Kidney epithelial cell (primary cell): ENCODE results near the gene TMEM139. TPM values are rescaled to one million over a fixed set of nuclear protein-coding genes. Genes with fewer than 3 reads are reported as not detected.
A peak's percentile ranks its signal among the peaks of the same experiment; 100 is the strongest.
"Not testable (repeated sequence)": the region's sequence is repeated elsewhere in the genome, so short reads cannot be mapped to it uniquely, and the experiment has no call there.

Source experiments
- DNase-seq: peaks from one replicate; pipeline ENCODE4 v3.0.0-alpha.2; 2010; ENCODE audit warnings: low read depth
- H3K27me3 ChIP-seq: 2 replicates; pipeline ENCODE4 v1.6.0; 2011; ENCODE audit warnings: low read length; ENCODE audit not compliant: control insufficient read depth, insufficient read depth
- H3K36me3 ChIP-seq: 2 replicates; pipeline ENCODE4 v1.5.1; 2011; ENCODE audit warnings: low read length; ENCODE audit not compliant: control insufficient read depth, insufficient read depth
- H3K4me3 ChIP-seq: 2 replicates; pipeline ENCODE4 v1.5.1; 2011; ENCODE audit warnings: low read depth, mild to moderate bottlenecking, control low read depth, low read length
- CTCF ChIP-seq: IDR thresholded peaks from 2 replicates; pipeline ENCODE4 v1.5.1; 2011; ENCODE audit warnings: mild to moderate bottlenecking, moderate library complexity, low read length, control low read depth, inconsistent platforms; ENCODE audit not compliant: insufficient read depth, poor library complexity, severe bottlenecking
- total RNA-seq: library from RNA; depleted of rRNA; stranded (reverse); fragments of >200 nt; gene quantifications from 2 replicates; pipeline ENCODE4 v1.2.3, GENCODE V29; 2015

The TMEM139 gene
- total RNA-seq, 1 donor from 2014 or later = 11.9 TPM

GRCh38 chr7:143259765-143260164, 25.0 kb upstream of the TMEM139 start:
- Histone ChIP-seq H3K4me3 (no peak overlapping the region), H3K36me3 (no peaks in the 10 kb centered on the region), H3K27me3 (no peaks in the 10 kb centered on the region)
- no peak for TF ChIP-seq CTCF
- no peak for DNase-seq

GRCh38 chr7:143261901-143262300, 22.9 kb upstream of the TMEM139 start:
- no peak for TF ChIP-seq CTCF
- H3K4me3 ChIP-seq = no peak overlapping the region
- no peak for DNase-seq
- H3K36me3 ChIP-seq = no peaks in the 10 kb centered on the region
- no peaks in the 10 kb centered on the region for H3K27me3 ChIP-seq

GRCh38 chr7:143263266-143264195, 21.2 kb upstream of the TMEM139 start, which contains the start of gene GSTK1:
Gene GSTK1, plus strand, starts transcription at chr7:143263441. Its CDS starts 73 bp downstream, at chr7:143263514.
- no peak for TF ChIP-seq CTCF
- no peaks in the 10 kb centered on the region for H3K36me3 ChIP-seq
- no peak for DNase-seq
- H3K27me3 ChIP-seq = no peaks in the 10 kb centered on the region
- peak within 1 kb of the TSS; percentile 84 for H3K4me3 ChIP-seq

- H3K27me3 ChIP-seq, H3K36me3 ChIP-seq, DNase-seq: not testable (repeated sequence)
- H3K4me3 ChIP-seq = peak overlapping the region; percentile 84
Observed at GRCh38 chr7:143264196-143264568, 20.6 kb upstream of the TMEM139 start.

- Histone ChIP-seq H3K27me3 (no peaks in the 10 kb centered on the region), H3K4me3 (no peak overlapping the region), H3K36me3 (no peaks in the 10 kb centered on the region)
- no peak for TF ChIP-seq CTCF
- no peak for DNase-seq
Observed at GRCh38 chr7:143265017-143265693, 19.6 kb upstream of the TMEM139 start.

- H3K36me3 ChIP-seq = no peaks in the 10 kb centered on the region
- H3K4me3 ChIP-seq = no peak overlapping the region
- TF ChIP-seq CTCF = no peak
- H3K27me3 ChIP-seq = no peaks in the 10 kb centered on the region
- no peak for DNase-seq
Observed at GRCh38 chr7:143269251-143269650, 15.5 kb upstream of the TMEM139 start.
